SU-DHL-6 (cell line): ENCODE measurements around the gene DENND1B.

Experiments used
- H2AFZ ChIP-seq: fragments of 200-600 bp; sonication (generic); 2 replicates; pipeline ENCODE4 v1.6.1; 2014; ENCODE audit warnings: low read depth, mild to moderate bottlenecking, moderate library complexity, mixed read lengths, antibody characterized with exemption, low read length; ENCODE audit not compliant: severe bottlenecking
- H3F3A ChIP-seq: fragments of 200-600 bp; shearing (Covaris generic); 2 replicates; pipeline ENCODE4 v1.6.0; 2016; ENCODE audit warnings: antibody characterized with exemption, mild to moderate bottlenecking; ENCODE audit not compliant: insufficient read depth
- H3K27ac ChIP-seq: fragments of 200-600 bp; sonication (generic); 2 replicates; pipeline ENCODE4 v1.5.1; 2016; ENCODE audit warnings: low read depth, mild to moderate bottlenecking, low read length, moderate library complexity, mixed read lengths
- H3K27me3 ChIP-seq: fragments of 200-600 bp; sonication (generic), shearing (Covaris generic); 2 replicates; pipeline ENCODE4 v1.6.0; 2014; ENCODE audit warnings: mild to moderate bottlenecking, low read length
- H3K36me3 ChIP-seq: fragments of 200-600 bp; sonication (generic); 2 replicates; pipeline ENCODE4 v1.6.1; 2014; ENCODE audit warnings: mild to moderate bottlenecking, low read length, mixed read lengths
- H3K4me2 ChIP-seq: fragments of 300-600, 200-600 bp; shearing (Covaris generic), sonication (generic); 2 replicates; pipeline ENCODE4 v1.6.0; 2014; ENCODE audit warnings: low read length, low read depth, mild to moderate bottlenecking; ENCODE audit not compliant: poor library complexity, severe bottlenecking
- H3K4me3 ChIP-seq: fragments of 200-600 bp; sonication (generic); 2 replicates; pipeline ENCODE4 v1.5.1; 2014; ENCODE audit warnings: antibody characterized with exemption, low read length, mild to moderate bottlenecking, mixed read lengths; ENCODE audit not compliant: insufficient read depth, poor library complexity, severe bottlenecking
- H3K79me2 ChIP-seq: fragments of 200-600 bp; sonication (generic); 2 replicates; pipeline ENCODE4 v1.6.1; 2014; ENCODE audit warnings: mild to moderate bottlenecking, low read length, moderate library complexity; ENCODE audit not compliant: insufficient read depth
- H3K9ac ChIP-seq: fragments of 200-600 bp; sonication (generic); 2 replicates; pipeline ENCODE4 v1.7.0; 2014; ENCODE audit warnings: mild to moderate bottlenecking, low read length
- H3K9me2 ChIP-seq: fragments of 200-600 bp; sonication (generic); replicated peaks from 2 replicates; pipeline ENCODE4 v1.6.1; 2014; ENCODE audit warnings: low read length; ENCODE audit not compliant: insufficient read depth
- H3K9me3 ChIP-seq: fragments of 200-600 bp; sonication (generic); 2 replicates; pipeline ENCODE4 v1.6.1; 2014; ENCODE audit warnings: low read length, mixed read lengths; ENCODE audit not compliant: insufficient read depth
- H4K20me1 ChIP-seq: fragments of 200-600 bp; sonication (generic); 2 replicates; pipeline ENCODE4 v1.6.1; 2014; ENCODE audit warnings: low read depth, mild to moderate bottlenecking, antibody characterized with exemption, low read length, moderate library complexity, mixed read lengths
- CTCF ChIP-seq: fragments of 200-600 bp; sonication (generic); IDR thresholded peaks from one replicate; pipeline ENCODE4 v1.5.1; 2017; ENCODE audit warnings: antibody characterized with exemption, mild to moderate bottlenecking, low read length, moderate library complexity; ENCODE audit not compliant: insufficient read depth, poor library complexity, severe bottlenecking
- EZH2phosphoT487 ChIP-seq: fragments of 200-600 bp; sonication (generic), shearing (Covaris generic); conservative IDR thresholded peaks from 2 replicates; pipeline ENCODE4 v1.6.1; 2018; ENCODE audit warnings: mild to moderate bottlenecking, antibody characterized with exemption, low read length, moderate library complexity, mixed read lengths

DENND1B gene

GRCh38 chr1:197620714-197621163 lies 154.5 kb downstream of the DENND1B start:
- H3K9me3 ChIP-seq = no peaks in the 10 kb centered on the region
- peaks cover 8% of the 10 kb centered on the region for H3K36me3 ChIP-seq
- no peaks in the 10 kb centered on the region for H3K27me3 ChIP-seq
- H3K9ac ChIP-seq = no peak overlapping the region
- TF ChIP-seq CTCF (no peak), EZH2phosphoT487 (no peak)
- no peaks in the 10 kb centered on the region for H4K20me1 ChIP-seq
- H3K9me2 ChIP-seq = no peaks in the 10 kb centered on the region
- H3F3A ChIP-seq = peaks cover 15% of the 10 kb centered on the region; the same call in 1 of the 2 replicates
- H3K79me2 ChIP-seq = 0 out of 2 replicates have a peak, but pooled peaks cover 11% of the 10 kb centered on the region
- peak overlapping the region; percentile 23 for H3K4me2 ChIP-seq
- peak overlapping the region; percentile 53; the same call in 1 of the 2 replicates for H3K27ac ChIP-seq
- no peak overlapping the region for H3K4me3 ChIP-seq
- no peak overlapping the region for H2AFZ ChIP-seq

- Histone ChIP-seq H3K36me3 (peaks cover 8% of the 10 kb centered on the region), H3K27me3 (no peaks in the 10 kb centered on the region), H4K20me1 (no peaks in the 10 kb centered on the region), H3K4me2 (peak overlapping the region; percentile 23), H3F3A (peaks cover 15% of the 10 kb centered on the region; the same call in 1 of the 2 replicates), H3K4me3 (no peak overlapping the region), H3K9me3 (no peaks in the 10 kb centered on the region), H3K9me2 (no peaks in the 10 kb centered on the region), H3K27ac (peak overlapping the region; percentile 53), H3K9ac (0 out of 2 replicates have a peak overlapping the region, but pooled peaks have one; percentile 7), H3K79me2 (0 out of 2 replicates have a peak, but pooled peaks cover 11% of the 10 kb centered on the region), H2AFZ (no peak overlapping the region)
- no peak for TF ChIP-seq EZH2phosphoT487
- TF ChIP-seq CTCF = peak; percentile 22
Measured at GRCh38 chr1:197619008-197619640, 156.2 kb downstream of the DENND1B start.

- Histone ChIP-seq H3K79me2 (0 out of 2 replicates have a peak, but pooled peaks cover 8% of the 10 kb centered on the region), H3F3A (peaks cover 15% of the 10 kb centered on the region; the same call in 1 of the 2 replicates), H3K4me2 (no peak overlapping the region), H3K27me3 (no peaks in the 10 kb centered on the region), H3K9me3 (no peaks in the 10 kb centered on the region), H3K27ac (0 out of 2 replicates have a peak overlapping the region, but pooled peaks have one; percentile 14), H3K9me2 (no peaks in the 10 kb centered on the region), H2AFZ (no peak overlapping the region), H3K9ac (no peak overlapping the region), H4K20me1 (no peaks in the 10 kb centered on the region), H3K4me3 (no peak overlapping the region), H3K36me3 (peaks cover 7% of the 10 kb centered on the region)
- TF ChIP-seq CTCF = no peak
- no peak for TF ChIP-seq EZH2phosphoT487
Measured at GRCh38 chr1:197618061-197618460, 157.2 kb downstream of the DENND1B start.
